GM12878 (cell line): ENCODE data around the gene CCDC187. TPM values are rescaled to one million over a fixed set of nuclear protein-coding genes. Genes with fewer than 3 reads are reported as not detected.

Experiments used
- ATAC-seq: fragments of 200-7000 bp; cut with Tn5 transposase; 3 replicates; pipeline ENCODE4 v1.9.1; 2020; ENCODE audit warnings: mild to moderate bottlenecking, moderate library complexity
- BruUV-seq: library from RNA; stranded (reverse); fragments of 400-500 nt; replicated peaks from 2 replicates; lab custom pipeline; 2021; lab: Mats Ljungman, UMichigan
- CTCF ChIA-PET: fragments of 300-600 bp; sonication (Branson Sonifier 250); formaldehyde crosslinking; extraction: SDS; loops from one replicate; lab custom pipeline; 2021; ENCODE audit warnings: inconsistent platforms; lab: Yijun Ruan, JAX
- POLR2A ChIA-PET: fragments of 350-600 bp; formaldehyde crosslinking; extraction: SDS; loops from one replicate; lab custom pipeline; 2021; ENCODE audit warnings: inconsistent platforms; lab: Charles Lee
- RAD21 ChIA-PET: fragments of 300-600 bp; sonication (Branson Sonifier 250); formaldehyde crosslinking; loops from one replicate; lab custom pipeline; 2023; ENCODE audit warnings: antibody characterized with exemption; ENCODE audit not compliant: unreplicated experiment; lab: Charles Lee
- SMC1A ChIA-PET: fragments of 300-600 bp; sonication (Branson Sonifier 250); formaldehyde crosslinking; loops from one replicate; lab custom pipeline; 2023; ENCODE audit not compliant: unreplicated experiment, uncharacterized antibody; lab: Charles Lee
- DNase-seq: peaks from one replicate; pipeline ENCODE4 v3.0.0-alpha.2; 2011; ENCODE audit warnings: low read depth, low spot score
- FAIRE-seq: peaks from 3 replicates; lab custom pipeline; 2011; peaks lifted over from hg19 to GRCh38; lab: Jason Lieb, UNC
- H2AFZ ChIP-seq: 2 replicates; pipeline ENCODE4 v1.6.0; 2011; ENCODE audit warnings: low read depth, low read length, control low read depth; ENCODE audit not compliant: control insufficient read depth
- H3K27ac ChIP-seq: 2 replicates; pipeline ENCODE4 v1.5.1; 2011; ENCODE audit warnings: control low read depth; ENCODE audit not compliant: control insufficient read depth, insufficient read depth
- H3K27me3 ChIP-seq, 2 experiments: replicated peaks in 1 of 2; 2 replicates each; pipeline versions ENCODE4 v1.6.0 to v1.6.1; 2011; ENCODE audit warnings: low read length in 1 of 2; ENCODE audit not compliant: control insufficient read depth in 2 of 2, insufficient read depth in 2 of 2
- H3K36me3 ChIP-seq, 2 experiments: 2 replicates each; pipeline ENCODE4 v1.5.1; 2011; ENCODE audit warnings: low read length in 1 of 2; ENCODE audit not compliant: control insufficient read depth in 2 of 2, insufficient read depth in 2 of 2
- H3K4me1 ChIP-seq: 2 replicates; pipeline ENCODE4 v1.6.1; 2011; ENCODE audit warnings: mild to moderate bottlenecking, low read length, moderate library complexity, mixed read lengths; ENCODE audit not compliant: control insufficient read depth, insufficient read depth
- H3K4me2 ChIP-seq: 2 replicates; pipeline ENCODE4 v1.6.0; 2011; ENCODE audit warnings: control low read depth; ENCODE audit not compliant: control insufficient read depth, insufficient read depth
- H3K4me3 ChIP-seq: fragments of 200-600 bp; sonication (generic); 2 replicates; pipeline ENCODE4 v1.5.1; 2016
- H3K79me2 ChIP-seq: 2 replicates; pipeline ENCODE4 v1.6.0; 2011; ENCODE audit warnings: low read length; ENCODE audit not compliant: control insufficient read depth, insufficient read depth
- H3K9ac ChIP-seq: 2 replicates; pipeline ENCODE4 v1.8.0; 2011; ENCODE audit warnings: low read length, control low read depth, mixed read lengths; ENCODE audit not compliant: control insufficient read depth, insufficient read depth
- H3K9me3 ChIP-seq: replicated peaks from 3 replicates; pipeline ENCODE4 v1.5.1; 2011; ENCODE audit warnings: mild to moderate bottlenecking, low read length; ENCODE audit not compliant: control insufficient read depth, insufficient read depth
- H4K20me1 ChIP-seq: 2 replicates; pipeline ENCODE4 v1.6.0; 2011; ENCODE audit not compliant: control insufficient read depth, insufficient read depth
- EGR1 ChIP-seq, 2 experiments: IDR thresholded peaks; 1 replicate in 1 of 2; 2 replicates in 1 of 2; pipeline ENCODE4 v1.6.1; 2011 to 2012; ENCODE audit warnings: low read depth in 2 of 2, low read length in 2 of 2, borderline replicate concordance in 1 of 2, mild to moderate bottlenecking in 1 of 2, moderate library complexity in 1 of 2
- EP300 ChIP-seq, 2 experiments: fragments of 150-350 bp in 1 of 2; IDR thresholded peaks; 2 replicates each; pipeline ENCODE4 v1.6.1; 2011 to 2012; ENCODE audit warnings: low read depth in 2 of 2, low read length in 2 of 2, borderline replicate concordance in 1 of 2, improper control_type of control experiment in 1 of 2, inconsistent platforms in 1 of 2; ENCODE audit not compliant: control insufficient read depth in 1 of 2
- FOXM1 ChIP-seq: IDR thresholded peaks from 2 replicates; pipeline ENCODE4 v1.6.1; 2012; ENCODE audit warnings: low read depth, mild to moderate bottlenecking, inconsistent platforms, low read length, moderate library complexity
- GATAD2B ChIP-seq: fragments of 450-650 bp; conservative IDR thresholded peaks from 2 replicates; pipeline ENCODE4 v1.6.1; 2017; ENCODE audit warnings: low read depth, mild to moderate bottlenecking, moderate library complexity
- KLF5 ChIP-seq: fragments of 450-650 bp; IDR thresholded peaks from 2 replicates; pipeline ENCODE4 v1.6.1; 2014; ENCODE audit warnings: mild to moderate bottlenecking; ENCODE audit not compliant: partially characterized antibody
- NFXL1 ChIP-seq: fragments of 450-650 bp; IDR thresholded peaks from 2 replicates; pipeline ENCODE4 v1.6.1; 2017; ENCODE audit warnings: antibody characterized with exemption, mild to moderate bottlenecking, borderline replicate concordance
- POLR2AphosphoS2 ChIP-seq: IDR thresholded peaks from 2 replicates; pipeline ENCODE4 v1.6.1; 2011; ENCODE audit warnings: low read depth, mild to moderate bottlenecking, low read length, improper control_type of control experiment, moderate library complexity
- RAD51 ChIP-seq: fragments of 450-650 bp; IDR thresholded peaks from 2 replicates; pipeline ENCODE4 v1.6.1; 2016; ENCODE audit warnings: moderate library complexity, mild to moderate bottlenecking, inconsistent platforms
- RCOR1 ChIP-seq: conservative IDR thresholded peaks from 2 replicates; pipeline ENCODE4 v1.6.1; 2012; ENCODE audit warnings: low read depth, low read length, improper control_type of control experiment
- RFX5 ChIP-seq: IDR thresholded peaks from 2 replicates; pipeline ENCODE4 v1.6.1; 2011; ENCODE audit warnings: low read depth, low read length, improper control_type of control experiment
- SIN3A ChIP-seq: IDR thresholded peaks from 2 replicates; pipeline ENCODE4 v1.6.1; 2012; ENCODE audit warnings: low read depth, low read length, improper control_type of control experiment
- STAT3 ChIP-seq: IDR thresholded peaks from 2 replicates; pipeline ENCODE4 v1.6.1; 2011; ENCODE audit warnings: low read depth, low read length, improper control_type of control experiment
- SUPT20H ChIP-seq: IDR thresholded peaks from 2 replicates; pipeline ENCODE4 v1.6.1; 2011; ENCODE audit warnings: low read depth, mild to moderate bottlenecking, low read length, moderate library complexity, borderline replicate concordance; ENCODE audit not compliant: control insufficient read depth
- ZBTB4 ChIP-seq: fragments of 450-650 bp; formaldehyde crosslinking; IDR thresholded peaks from 2 replicates; pipeline ENCODE4 v1.4.0; 2022; ENCODE audit warnings: mild to moderate bottlenecking, moderate library complexity
- WGBS: methylation state at CpG from one replicate; pipeline ENCODE4 v1.1.6; 2016; ENCODE audit warnings: low lambda C conversion rate; ENCODE audit not compliant: insufficient replicate concordance, insufficient coverage; ENCODE audit errors: missing lambda C conversion rate; 5-methylcytosine and 5-hydroxymethylcytosine counted together
- in situ Hi-C: fragments of 300-500 bp; cut with MboI; formaldehyde crosslinking; loops from 9 replicates; pipeline ENCODE4 v1.14.3; 2018; ENCODE audit warnings: mixed read lengths
- intact Hi-C: fragments of 100-400 bp; cut with micrococcal nuclease; formaldehyde crosslinking; loops from one replicate; pipeline ENCODE4 v1.14.2; 2022; ENCODE audit not compliant: unreplicated experiment
- polyA plus RNA-seq, 11 experiments: library from polyadenylated mRNA; depleted of rRNA in 4 of 11; unstranded in 6 of 11; stranded (reverse) in 5 of 11; fragments of >200 nt; fragmentation: Nextera tagmentation in 4 of 11; fragmentation: Illumina TruSeq in 1 of 11; extraction: Ambion mirVana in 4 of 11; extraction: Trizol in 1 of 11; gene quantifications; 1 replicate in 1 of 11; 2 replicates in 10 of 11; pipeline versions ENCODE4 v1.2.1 to v1.2.3, GENCODE V29; 2011 to 2016; ENCODE audit warnings: inconsistent platforms in 2 of 11, missing spikeins in 2 of 11, low read depth in 1 of 11
- total RNA-seq, 4 experiments: library from RNA; depleted of rRNA in 3 of 4; stranded (reverse); fragments of >200 nt in 3 of 4; fragmentation: Illumina TruSeq in 1 of 4; extraction: Trizol in 1 of 4; gene quantifications; 2 replicates each; pipeline versions ENCODE4 v1.2.1 to v1.2.3, GENCODE V29; 2013 to 2021

CCDC187 gene
- total and polyA plus RNA-seq, 10 of the 15 experiments (the other 5 are each of a cell fraction or from before 2014, with no cell fraction given), result 0.04 to 0.23 (median 0.04) TPM; not detected in 7

GRCh38 chr9:136328622-136329041 lies 24.7 kb upstream of the CCDC187 start:
- ChIA-PET CTCF (no interaction called here), POLR2A (no interaction called here), SMC1A (no interaction called here), RAD21 (no interaction called here)
- ATAC-seq (peak; percentile 18; the same call in 2 of the 3 replicates), FAIRE-seq (no peak), DNase-seq (no peak)
- intact Hi-C loops, result no loop called here
- no peak overlapping the region for H3K4me2 ChIP-seq
- in situ Hi-C loops, result no loop called here
- H3K36me3 ChIP-seq, result no peaks in the 10 kb centered on the region
- 56% methylated on average over 15 of the region's 15 CpGs for WGBS
- H3K79me2 ChIP-seq, result no peaks in the 10 kb centered on the region
- BruUV-seq, result no TSS peak
- no peaks in the 10 kb centered on the region for H3K4me1 ChIP-seq
- no peaks in the 10 kb centered on the region for H4K20me1 ChIP-seq
- no peaks in the 10 kb centered on the region for H3K9me3 ChIP-seq
- no peak overlapping the region for H3K4me3 ChIP-seq
- no peak overlapping the region for H3K9ac ChIP-seq
- H3K27ac ChIP-seq, result no peak overlapping the region
- no peak overlapping the region for H2AFZ ChIP-seq
- peaks cover 7 to 8% of the 10 kb centered on the region in 2 experiments; a peak in 3 of 4 replicates for H3K27me3 ChIP-seq
- TF ChIP-seq POLR2AphosphoS2 (no peak), KLF5 (no peak), RCOR1 (no peak), EGR1 (IDR thresholded peaks at IDR 0.05; ENCODE audit: borderline replicate concordance in 1 of 2, low read depth in 2 of 2, low read length in 2 of 2) (no peak), NFXL1 (no peak), EP300 (IDR thresholded peaks at IDR 0.05; ENCODE audit: borderline replicate concordance in 1 of 2, control insufficient read depth in 1 of 2, low read depth in 2 of 2, low read length in 2 of 2) (no peak), STAT3 (no peak), SIN3A (no peak), SUPT20H (no peak), GATAD2B (no peak), RFX5 (no peak), FOXM1 (no peak), RAD51 (no peak), ZBTB4 (CRISPR knock-in tag) (no peak)
